Suppressor macrophage treated with lipopolysaccharide for 1 hour (primary cell): Measurements from ENCODE around the gene DSTN.

Experiments
- DNase-seq, 3 donors: peaks; one replicate each; pipeline ENCODE4 v3.0.0-alpha.2; 2020 to 2022

The DSTN gene

DNA sequence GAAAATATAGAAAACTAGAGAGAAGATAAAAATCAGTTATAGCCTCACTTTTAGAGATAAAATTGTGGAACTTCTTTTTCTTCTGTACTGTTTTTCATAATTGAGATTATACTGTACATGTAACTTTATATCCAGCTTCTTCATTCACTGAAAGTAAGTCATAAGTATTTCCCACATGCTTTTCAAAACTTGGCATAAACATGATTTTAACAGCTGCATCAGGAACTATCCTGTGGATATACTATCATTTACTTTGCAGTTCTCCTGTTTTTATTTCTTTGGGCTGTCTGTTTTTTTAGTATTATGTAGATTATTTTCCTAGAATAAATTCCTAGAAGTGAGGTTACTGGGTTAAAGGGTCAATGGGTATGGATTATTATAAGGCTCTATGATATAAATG is 14.8 kb downstream of the DSTN start:
- DNase-seq, result no peak

DNA sequence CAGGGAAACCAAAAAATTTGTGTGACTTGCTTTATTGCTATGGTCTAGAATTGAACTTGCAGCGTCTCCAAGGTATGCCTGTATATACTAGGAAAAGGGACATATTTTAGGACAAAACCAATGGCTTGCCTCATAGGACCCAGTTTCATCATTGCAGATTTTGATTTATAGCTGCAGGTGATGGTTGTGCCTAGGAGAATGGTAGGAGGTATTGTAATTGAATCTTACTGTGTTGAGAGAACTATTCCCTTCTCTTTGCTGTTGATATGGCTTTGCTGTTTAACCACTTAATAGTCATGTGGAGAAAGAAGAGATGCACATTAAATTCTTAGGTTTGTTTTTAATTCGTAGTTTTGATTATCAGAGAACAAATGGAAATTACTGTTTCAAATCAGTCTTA is 16.4 kb downstream of the DSTN start:
- DNase-seq, result no peak

GRCh38 chr20:17587148-17587547 is 17.3 kb downstream of the DSTN start:
- no peak for DNase-seq

DNA sequence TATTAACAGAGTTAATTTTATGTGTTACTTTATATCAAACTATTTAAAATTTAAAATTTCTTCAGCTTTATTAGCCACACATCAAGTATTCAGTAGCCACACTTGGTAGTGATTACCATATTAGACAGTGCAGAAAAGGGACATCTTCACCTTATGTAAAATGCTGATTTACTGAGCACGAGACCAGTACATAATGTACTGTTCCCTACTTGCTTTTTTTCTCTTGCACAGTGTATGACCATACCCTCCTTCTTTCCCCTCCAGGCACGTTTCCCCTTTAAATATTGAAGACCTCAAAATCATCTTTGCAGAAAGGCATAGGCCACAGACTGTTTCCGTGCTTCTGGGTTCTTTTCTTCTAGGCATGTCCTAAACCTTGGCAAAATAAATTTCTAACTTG is 17.9 kb downstream of the DSTN start:
- no peak for DNase-seq

- DNase-seq, result no peak
These were observed 19.4 kb downstream of the DSTN start for GRCh38 chr20:17589161-17589834.

DNA sequence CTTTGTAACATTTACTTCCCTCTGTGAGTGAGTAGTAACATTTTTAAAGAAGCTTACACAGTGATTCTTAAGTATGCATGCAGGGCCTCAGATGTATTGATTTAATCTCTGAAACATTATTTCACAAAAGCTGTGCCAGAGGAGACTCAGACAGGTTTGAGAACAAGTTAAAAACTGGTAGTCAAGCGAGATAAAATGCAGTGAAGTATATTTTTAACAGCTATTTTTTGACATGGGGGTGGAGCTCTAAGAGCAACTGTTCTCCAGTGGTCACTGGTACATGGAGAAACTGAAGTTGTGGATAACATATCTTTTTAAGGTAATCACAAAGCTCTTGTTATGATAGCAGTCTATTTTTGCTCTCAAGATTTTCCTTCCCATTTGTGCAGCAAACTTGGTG is 20.4 kb downstream of the DSTN start:
- DNase-seq, result no peak

GRCh38 chr20:17593902-17594301 is 24.0 kb downstream of the DSTN start:
- DNase-seq, result no peak

DNA sequence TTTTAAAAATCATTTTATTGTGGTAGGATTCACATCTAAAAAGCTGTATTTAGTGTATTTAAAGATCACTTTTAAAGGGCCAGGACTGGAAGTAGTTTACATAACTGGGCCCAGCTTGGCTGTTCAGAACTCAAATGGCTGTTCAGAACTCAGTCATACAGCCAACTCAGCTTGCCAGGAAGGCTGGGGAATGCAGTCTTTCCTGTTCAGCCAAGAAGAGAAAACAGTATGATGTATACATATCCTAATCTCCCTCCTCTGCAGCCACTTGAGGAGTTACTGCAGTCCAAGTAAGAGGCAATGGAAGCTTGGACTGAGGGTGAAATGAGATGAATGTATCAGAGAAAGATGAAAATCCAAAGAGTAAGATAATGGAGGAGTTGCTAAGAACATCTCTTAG is 24.6 kb downstream of the DSTN start:
- no peak for DNase-seq

GRCh38 chr20:17595856-17596255 is 26.0 kb downstream of the DSTN start:
- DNase-seq, result no peak

GRCh38 chr20:17598013-17598550 is 28.2 kb downstream of the DSTN start:
- DNase-seq, result no peak

GRCh38 chr20:17601957-17602356 is 32.1 kb downstream of the DSTN start:
- no peak for DNase-seq

GRCh38 chr20:17602493-17602892 is 32.6 kb downstream of the DSTN start:
- DNase-seq, result no peak

DNA sequence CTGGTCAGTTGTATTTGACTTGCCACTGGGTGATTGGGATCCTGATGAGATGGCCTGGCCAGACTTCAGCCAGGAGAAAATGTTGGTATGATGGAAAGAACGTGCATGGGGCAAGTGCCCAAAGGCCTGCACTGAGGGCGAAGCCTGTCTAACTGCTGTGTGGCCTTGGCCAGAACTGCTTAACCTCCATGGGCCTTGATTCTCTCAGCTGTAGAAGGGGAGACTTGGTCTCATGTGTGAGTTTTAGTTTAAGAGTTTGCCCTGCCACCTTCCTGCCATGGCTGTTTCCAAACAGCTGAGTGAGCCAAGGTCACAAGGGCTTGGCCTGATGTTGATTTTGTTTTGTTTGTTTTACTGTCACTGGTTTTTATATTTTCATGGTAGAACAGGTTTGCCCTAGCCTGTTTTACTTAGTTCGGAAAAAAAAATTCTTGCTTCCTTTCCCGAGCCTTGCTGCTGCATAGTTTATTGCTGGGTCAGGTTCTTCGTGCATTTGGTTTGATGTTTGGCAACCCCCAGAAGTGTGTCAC is 35.3 kb downstream of the DSTN start:
- no peak for DNase-seq

- no peak for DNase-seq
These were observed 36.1 kb downstream of the DSTN start for GRCh38 chr20:17606001-17606400.

DNA sequence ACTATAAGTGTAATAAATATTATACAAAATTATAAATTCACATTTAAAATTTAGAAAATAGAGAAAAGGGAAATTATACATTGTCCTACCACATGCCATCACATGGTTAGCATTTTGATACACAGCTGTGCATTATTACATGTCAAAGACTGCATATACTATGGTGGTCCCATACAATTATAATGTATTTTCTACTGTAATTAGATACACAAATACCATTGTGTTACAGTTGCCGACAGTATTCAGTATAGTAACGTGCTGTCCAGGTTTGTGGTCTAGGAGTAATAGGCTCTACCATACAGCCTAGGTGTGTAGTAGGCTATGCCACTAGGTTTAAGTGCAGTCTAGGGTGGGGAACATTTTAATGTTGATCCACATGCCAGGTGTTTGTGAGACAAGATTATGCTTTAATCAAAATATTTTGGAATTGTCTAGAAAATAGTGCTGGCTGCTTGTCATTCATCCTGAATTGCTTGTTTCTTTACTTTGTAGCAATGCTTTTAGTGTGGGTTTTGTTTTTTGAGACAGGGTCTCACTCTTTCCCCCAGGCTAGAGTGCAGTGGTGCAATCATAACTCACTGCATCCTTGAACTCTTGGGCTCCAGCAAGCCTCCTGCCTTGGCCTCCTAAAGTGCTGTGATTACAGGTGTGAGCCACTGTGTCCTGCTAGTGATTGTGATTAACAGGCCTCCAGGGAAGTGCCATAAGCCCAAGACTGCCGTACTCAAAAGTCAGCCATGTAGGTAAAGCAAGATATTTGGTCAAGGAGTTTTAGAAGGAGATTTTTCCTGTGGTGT is 39.0 kb downstream of the DSTN start:
- DNase-seq, result no peak

DNA sequence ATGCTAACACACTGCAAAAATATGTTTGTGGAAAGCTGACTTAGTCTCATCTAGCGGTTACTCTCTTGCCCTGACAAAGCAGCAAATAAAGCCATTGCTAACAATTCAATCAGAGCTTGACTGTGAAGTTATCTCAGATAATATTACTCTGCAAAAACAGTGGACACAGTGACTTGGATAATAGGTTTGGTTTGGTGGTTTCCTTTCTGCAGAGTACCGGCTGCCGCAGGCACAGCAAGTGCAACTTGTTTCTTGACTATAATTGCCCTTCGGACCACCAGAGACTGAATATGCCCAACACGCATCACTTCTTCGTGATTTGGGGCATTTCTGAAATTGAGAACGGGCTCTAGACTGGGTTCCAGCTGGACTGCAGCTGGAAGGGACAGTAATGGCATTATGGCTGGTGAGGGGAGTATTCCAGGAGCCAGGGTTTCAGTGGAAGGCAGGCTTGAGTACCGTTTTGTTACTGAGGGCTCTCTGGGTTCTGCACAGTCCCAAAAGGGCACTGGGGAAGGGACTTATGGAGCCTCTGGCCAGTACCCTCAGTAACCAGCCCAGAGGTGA is 40.0 kb downstream of the DSTN start:
- no peak for DNase-seq

DNA sequence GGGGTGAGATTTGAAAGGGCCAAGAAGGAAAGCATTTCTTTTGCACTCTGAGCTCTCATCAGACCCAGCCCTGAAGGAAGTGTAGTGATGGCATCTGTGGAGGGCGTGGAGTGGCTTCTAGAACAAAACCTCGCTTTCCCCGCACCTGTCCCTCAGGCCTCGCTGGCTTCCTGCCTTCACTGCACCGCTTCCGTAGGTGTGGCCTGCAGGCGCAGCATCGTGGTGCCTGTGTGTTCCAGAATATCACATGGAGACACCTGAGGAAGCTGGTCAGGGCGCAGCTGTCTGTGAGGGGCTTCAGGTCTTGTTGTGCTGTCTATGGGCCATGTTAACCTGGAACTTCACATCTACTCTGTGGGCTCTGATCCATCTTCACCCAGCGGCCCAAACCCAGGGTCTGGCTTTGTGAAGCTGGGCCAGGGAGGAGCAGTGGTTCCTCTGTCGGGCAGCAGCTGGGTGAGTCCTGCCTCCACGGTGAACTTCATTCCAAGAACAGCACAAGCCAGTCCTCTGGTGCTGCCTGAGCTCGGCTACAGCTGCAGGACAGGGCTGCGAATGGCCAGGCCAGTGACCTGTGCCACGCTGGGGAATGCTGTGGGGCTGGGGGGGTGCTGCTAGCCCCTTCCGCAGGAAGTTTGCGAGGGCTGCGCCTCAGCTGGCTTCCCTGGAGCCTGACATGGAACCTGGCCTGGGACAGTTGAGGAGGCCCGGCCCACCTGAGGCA is 40.9 kb downstream of the DSTN start:
- DNase-seq, result no peak

- no peak for DNase-seq
These were observed 41.3 kb downstream of the DSTN start for GRCh38 chr20:17611290-17611539.

- DNase-seq, result no peak
These were observed 41.8 kb downstream of the DSTN start for GRCh38 chr20:17611540-17612286.

GRCh38 chr20:17612287-17612991 is 42.6 kb downstream of the DSTN start:
- no peak for DNase-seq

DNA sequence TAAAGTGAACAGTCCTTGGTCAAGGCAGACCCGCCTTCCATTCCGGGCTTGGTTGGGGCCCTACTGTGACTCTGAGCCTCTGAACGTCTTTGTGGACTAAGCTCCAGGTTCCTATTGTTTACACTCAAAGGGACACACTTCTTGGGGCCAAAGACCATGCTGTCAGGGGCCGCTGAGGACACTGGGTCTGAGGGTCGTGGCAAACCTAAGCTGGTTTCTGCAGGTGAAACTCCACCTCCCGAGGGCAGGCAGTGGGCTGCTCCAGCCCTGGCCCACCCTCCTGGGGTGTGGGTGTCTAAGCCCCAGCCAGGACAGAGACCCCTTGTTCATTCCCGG is 43.1 kb downstream of the DSTN start:
- DNase-seq, result no peak
